Fibroblast of skin of left biceps (primary cell): Measurements from ENCODE around the gene HOXA7.

ENCODE experiments used
- DNase-seq, 2 experiments: peaks; one replicate each; pipeline ENCODE4 v3.0.0-alpha.2; 2013; ENCODE audit warnings: low read depth in 2 of 2

HOXA7 gene

GRCh38 chr7:27148031-27148755 lies 8.3 kb downstream of the HOXA7 start:
- no peak for DNase-seq

GRCh38 chr7:27147199-27148030 lies 9.1 kb downstream of the HOXA7 start, which contains the start of gene HOXA6:
Gene HOXA6 (minus strand): TSS chr7:27147774. CDS start chr7:27147749, 25 bp downstream.
- no peak for DNase-seq

- DNase-seq = no peak
Measured at GRCh38 chr7:27146491-27147198, 9.8 kb downstream of the HOXA7 start.

GRCh38 chr7:27145914-27146412 lies 10.5 kb downstream of the HOXA7 start:
- no peak for DNase-seq

GRCh38 chr7:27145165-27145913 lies 11.1 kb downstream of the HOXA7 start:
- DNase-seq = no peak

GRCh38 chr7:27144781-27145164 lies 11.7 kb downstream of the HOXA7 start:
- DNase-seq = no peak

GRCh38 chr7:27143950-27144780 lies 12.3 kb downstream of the HOXA7 start:
- no peak for DNase-seq

GRCh38 chr7:27143023-27143949 lies 13.2 kb downstream of the HOXA7 start, which contains the start of gene HOXA5:
Gene HOXA5 (minus strand): TSS chr7:27143681. CDS start chr7:27143607, 74 bp downstream.
- DNase-seq = no peak

GRCh38 chr7:27142580-27143022 lies 13.9 kb downstream of the HOXA7 start:
- DNase-seq = no peak

GRCh38 chr7:27141923-27142579 lies 14.4 kb downstream of the HOXA7 start:
- no peak for DNase-seq

- no peak for DNase-seq
Measured at GRCh38 chr7:27141137-27141922, 15.1 kb downstream of the HOXA7 start.

- DNase-seq = no peak
Measured at GRCh38 chr7:27140126-27140857, 16.2 kb downstream of the HOXA7 start.

- no peak for DNase-seq
Measured at GRCh38 chr7:27139334-27140125, 16.9 kb downstream of the HOXA7 start.

- no peak for DNase-seq
Measured at GRCh38 chr7:27138985-27139333, 17.5 kb downstream of the HOXA7 start.

- no peak for DNase-seq
Measured at GRCh38 chr7:27138472-27138871, 18.0 kb downstream of the HOXA7 start.

GRCh38 chr7:27137640-27138315 lies 18.7 kb downstream of the HOXA7 start:
- no peak for DNase-seq
